ENCODE data around the gene YIPF4.

GRCh38 chr2:32290000-32290339, 12.3 kb downstream of the YIPF4 start:
- TF ChIP-seq, protein P1, sequence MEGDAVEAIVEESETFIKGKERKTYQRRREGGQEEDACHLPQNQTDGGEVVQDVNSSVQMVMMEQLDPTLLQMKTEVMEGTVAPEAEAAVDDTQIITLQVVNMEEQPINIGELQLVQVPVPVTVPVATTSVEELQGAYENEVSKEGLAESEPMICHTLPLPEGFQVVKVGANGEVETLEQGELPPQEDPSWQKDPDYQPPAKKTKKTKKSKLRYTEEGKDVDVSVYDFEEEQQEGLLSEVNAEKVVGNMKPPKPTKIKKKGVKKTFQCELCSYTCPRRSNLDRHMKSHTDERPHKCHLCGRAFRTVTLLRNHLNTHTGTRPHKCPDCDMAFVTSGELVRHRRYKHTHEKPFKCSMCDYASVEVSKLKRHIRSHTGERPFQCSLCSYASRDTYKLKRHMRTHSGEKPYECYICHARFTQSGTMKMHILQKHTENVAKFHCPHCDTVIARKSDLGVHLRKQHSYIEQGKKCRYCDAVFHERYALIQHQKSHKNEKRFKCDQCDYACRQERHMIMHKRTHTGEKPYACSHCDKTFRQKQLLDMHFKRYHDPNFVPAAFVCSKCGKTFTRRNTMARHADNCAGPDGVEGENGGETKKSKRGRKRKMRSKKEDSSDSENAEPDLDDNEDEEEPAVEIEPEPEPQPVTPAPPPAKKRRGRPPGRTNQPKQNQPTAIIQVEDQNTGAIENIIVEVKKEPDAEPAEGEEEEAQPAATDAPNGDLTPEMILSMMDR (IDR thresholded peaks at IDR 0.05) = no peak
- no peak for TF ChIP-seq POLR2AphosphoS5 (IDR thresholded peaks at IDR 0.05)

Data from esophagus muscularis mucosa (tissue), 3 donors.